ENCODE data around the gene LAMB2. TPM values are rescaled to one million over a fixed set of nuclear protein-coding genes. Genes with fewer than 3 reads are reported as not detected.

Gene LAMB2
- total RNA-seq, 1 experiment from 2014 or later, result 121 TPM

GRCh38 chr3:49172551-49173041 is 39.7 kb upstream of the LAMB2 start:
- Histone ChIP-seq H3K14ac (ENCODE audit: insufficient read depth, low read length) (no peak overlapping the region; the same call in 1 of the 2 replicates), H4K91ac (ENCODE audit: insufficient read length, low read depth, low read length) (no peak overlapping the region), H3K4me2 (ENCODE audit: insufficient read depth, insufficient read length, low read length) (no peak overlapping the region), H2AFZ (ENCODE audit: low read length) (no peak overlapping the region), H2BK12ac (ENCODE audit: insufficient read length, low read depth, low read length) (no peak overlapping the region), H3K27ac (ENCODE audit: insufficient read length, low read depth, low read length) (no peak overlapping the region), H3K9ac (ENCODE audit: extremely low read depth, insufficient read length, low read length) (no peak overlapping the region), H3K56ac (ENCODE audit: insufficient read length, low read depth, low read length) (no peak overlapping the region), H2BK5ac (ENCODE audit: insufficient read length, low read length) (no peak overlapping the region), H3K4ac (ENCODE audit: low read depth, low read length) (no peak overlapping the region), H3T11ph (ENCODE audit: low read length) (no peak overlapping the region), H4K5ac (ENCODE audit: insufficient read length, low read depth, low read length) (no peak overlapping the region), H3K4me1 (ENCODE audit: insufficient read depth, low read length) (peaks cover 6% of the 10 kb centered on the region; the same call in 1 of the 2 replicates), H2BK120ac (ENCODE audit: low read depth, low read length, poor library complexity, severe bottlenecking) (no peak overlapping the region), H3K79me2 (ENCODE audit: insufficient read depth, low read length) (no peaks in the 10 kb centered on the region), H4K20me1 (ENCODE audit: control insufficient read depth, insufficient read depth, insufficient read length) (no peaks in the 10 kb centered on the region), H2AK5ac (ENCODE audit: insufficient read length, low read length) (no peak overlapping the region), H3K79me1 (ENCODE audit: insufficient read depth, low read depth, low read length, poor library complexity, severe bottlenecking) (no peaks in the 10 kb centered on the region), H2BK20ac (ENCODE audit: low read depth, low read length, poor library complexity, severe bottlenecking) (no peak overlapping the region), H3K23ac (ENCODE audit: insufficient read length, low read depth, low read length) (no peak overlapping the region), H3K18ac (ENCODE audit: insufficient read length, low read depth, low read length) (no peak overlapping the region), H3K9me3 (ENCODE audit: control insufficient read depth, low read depth, low read length) (no peaks in the 10 kb centered on the region), H2BK15ac (ENCODE audit: low read depth, low read length) (no peak overlapping the region), H3K23me2 (ENCODE audit: insufficient read length, low read depth, low read length, poor library complexity, severe bottlenecking) (peaks cover 8% of the 10 kb centered on the region), H3K27me3 (ENCODE audit: insufficient read depth, low read length) (no peaks in the 10 kb centered on the region), H4K8ac (replicated peaks; ENCODE audit: insufficient read length, low read depth, low read length) (no peak overlapping the region)
- no peak for TF ChIP-seq CTCF (conservative IDR thresholded peaks at IDR 0.05)
- H3K27ac Mint-ChIP-seq, result no peak overlapping the region
- H3K36me3 Mint-ChIP-seq (ENCODE audit: insufficient read depth in 1 of 3, low read depth in 3 of 3), result peaks cover 0 to 6% (median 3%) of the 10 kb centered on the region in 3 experiments; a peak in 4 of 7 replicates
- peak overlapping the region; percentile 40 to 68; a peak in 4 of 5 replicates for H3K4me3 Mint-ChIP-seq
- peaks cover 20 to 28% of the 10 kb centered on the region in 2 experiments for H3K4me1 Mint-ChIP-seq
- DNase-seq, result no peak
- H3K27me3 Mint-ChIP-seq (ENCODE audit: low read depth), result peaks cover 22% of the 10 kb centered on the region
- WGBS (ENCODE audit: extremely low coverage, insufficient read length, low lambda C conversion rate), result no CpG with 5 or more reads among the region's 7 CpGs
- no peaks in the 10 kb centered on the region; a peak in 1 of 5 replicates for H3K9me3 Mint-ChIP-seq
